ES-I3 (cell line): ENCODE measurements around the gene ANKRD31.

Experiments used
- H3K36me3 ChIP-seq: 2 replicates; pipeline ENCODE4 v1.6.1; 2013; ENCODE audit warnings: mild to moderate bottlenecking, low read length, control low read depth, moderate library complexity; ENCODE audit not compliant: insufficient read depth
- H3K4me1 ChIP-seq: 2 replicates; pipeline ENCODE4 v1.6.1; 2013; ENCODE audit warnings: mild to moderate bottlenecking, control low read depth, low read length; ENCODE audit not compliant: insufficient read depth
- H3K9ac ChIP-seq: 2 replicates; pipeline ENCODE4 v1.6.1; 2013; ENCODE audit warnings: low read depth, mild to moderate bottlenecking, low read length, moderate library complexity
- H3K9me3 ChIP-seq: 2 replicates; pipeline ENCODE4 v1.6.1; 2013; ENCODE audit warnings: mild to moderate bottlenecking, low read length, moderate library complexity; ENCODE audit not compliant: control insufficient read depth, insufficient read depth

The ANKRD31 gene

DNA sequence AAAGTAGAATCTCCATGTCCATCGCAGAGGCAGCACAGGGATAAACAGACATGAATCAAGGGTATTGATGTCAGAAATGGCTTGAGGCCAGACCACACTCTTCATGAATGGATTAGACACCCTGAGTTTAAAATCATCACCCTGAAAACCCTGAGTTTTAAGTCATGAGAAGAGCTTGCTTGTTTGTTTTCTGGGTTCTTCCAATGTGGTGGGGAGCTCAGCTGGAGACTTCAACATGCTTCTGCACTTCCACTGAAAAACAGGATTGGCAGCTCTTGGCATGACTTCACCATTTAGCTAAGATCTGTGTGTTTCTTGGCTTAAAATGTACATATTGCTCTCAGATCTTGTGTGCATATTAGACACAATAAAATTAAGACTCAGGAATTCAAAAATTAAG is 194.2 kb downstream of the ANKRD31 start:
- Histone ChIP-seq H3K36me3 (peaks cover 15% of the 10 kb centered on the region), H3K4me1 (no peaks in the 10 kb centered on the region), H3K9me3 (no peaks in the 10 kb centered on the region), H3K9ac (no peak overlapping the region)

DNA sequence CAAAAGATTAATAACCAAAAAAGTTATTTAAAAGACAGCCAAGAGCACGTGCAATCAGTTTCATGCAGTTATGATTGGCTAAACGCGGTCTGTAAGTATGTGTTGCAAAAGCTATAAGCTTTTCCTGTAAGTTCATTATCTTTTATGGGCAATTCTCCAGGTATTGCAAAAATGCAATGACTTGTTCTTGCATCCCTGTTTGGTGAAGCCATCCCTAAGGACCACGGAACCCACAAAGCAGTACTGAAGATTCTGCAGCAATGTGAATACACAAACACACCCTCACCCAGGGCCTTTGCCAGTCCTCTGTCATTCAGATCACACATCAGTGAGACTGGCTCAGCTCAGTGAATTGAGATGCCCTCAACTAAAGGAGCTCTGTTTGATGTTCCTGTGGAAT is 195.7 kb downstream of the ANKRD31 start:
- peaks cover 9% of the 10 kb centered on the region for H3K36me3 ChIP-seq
- no peaks in the 10 kb centered on the region for H3K9me3 ChIP-seq
- H3K9ac ChIP-seq = no peak overlapping the region
- H3K4me1 ChIP-seq = no peaks in the 10 kb centered on the region; the same call in 1 of the 2 replicates

DNA sequence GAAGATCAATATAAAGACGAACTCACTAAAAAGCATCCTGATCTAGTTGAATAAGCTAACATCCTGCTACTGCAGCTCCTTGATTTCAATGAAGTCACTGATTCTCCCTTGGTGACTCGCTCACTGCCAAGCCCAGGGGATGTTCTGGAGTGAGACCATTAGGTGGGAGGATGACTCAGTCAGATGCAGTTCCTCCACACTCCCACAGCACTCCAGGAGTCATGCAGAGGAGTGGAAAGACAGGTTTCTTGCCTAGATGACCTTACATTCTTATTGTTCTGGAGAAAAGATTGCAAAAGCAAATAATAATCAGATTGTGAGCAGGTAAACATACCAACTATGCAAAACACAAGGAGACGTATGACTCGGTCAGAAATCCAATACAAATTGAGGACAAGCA is 199.6 kb downstream of the ANKRD31 start:
- no peaks in the 10 kb centered on the region for H3K36me3 ChIP-seq
- no peak overlapping the region for H3K9ac ChIP-seq
- H3K4me1 ChIP-seq = no peaks in the 10 kb centered on the region; the same call in 1 of the 2 replicates
- H3K9me3 ChIP-seq = no peaks in the 10 kb centered on the region

DNA sequence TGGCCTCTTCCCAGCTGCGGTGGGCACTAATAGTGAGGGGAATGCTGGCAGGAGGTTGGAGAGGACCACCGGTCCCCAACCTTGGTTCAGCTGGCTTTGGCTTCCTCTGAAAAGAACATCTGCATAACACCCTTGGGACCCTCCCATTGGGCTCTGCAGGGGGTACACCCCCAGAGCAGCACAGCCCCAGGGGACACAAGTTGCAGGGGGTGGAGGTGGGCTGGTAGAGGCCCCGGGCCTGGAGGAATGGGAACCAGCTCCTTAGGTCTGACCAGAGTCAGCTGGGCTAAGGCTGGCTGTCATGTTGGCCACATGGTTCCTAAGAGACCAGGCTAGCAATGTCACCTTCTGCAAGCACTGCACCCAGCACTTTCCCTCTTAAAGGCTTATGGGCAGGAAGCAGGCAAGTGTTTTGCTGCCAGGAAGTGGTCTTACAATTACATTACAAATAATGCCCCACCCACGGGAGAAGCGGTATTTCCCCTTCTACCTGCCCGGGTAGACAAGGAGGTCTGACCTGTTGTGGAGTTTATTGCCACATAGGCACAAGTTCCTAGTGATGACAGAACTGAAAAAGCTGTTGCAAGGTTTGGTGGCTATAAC is 202.4 kb downstream of the ANKRD31 start:
- Histone ChIP-seq H3K9me3 (no peaks in the 10 kb centered on the region), H3K9ac (no peak overlapping the region), H3K36me3 (peaks cover under 1% of the 10 kb centered on the region; the same call in 1 of the 2 replicates), H3K4me1 (no peaks in the 10 kb centered on the region; the same call in 1 of the 2 replicates)

DNA sequence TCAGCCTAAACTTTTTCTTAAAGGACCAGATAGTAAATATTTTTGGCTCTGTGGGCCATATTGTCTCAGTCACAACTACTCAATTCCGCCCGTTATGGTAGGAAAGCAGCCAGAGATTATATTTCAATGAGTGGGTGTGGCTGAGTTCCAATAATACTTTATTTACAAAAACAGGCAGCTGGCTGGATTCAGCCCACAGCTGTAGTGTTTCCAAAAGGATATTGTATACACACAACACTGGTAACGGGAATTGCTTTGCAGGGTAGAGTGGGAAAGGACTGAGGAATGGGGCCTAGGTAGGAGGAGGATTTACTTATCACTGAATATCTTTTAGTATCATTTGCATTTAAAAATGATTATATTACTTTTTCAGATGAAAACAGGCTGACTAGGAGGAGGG is 205.3 kb downstream of the ANKRD31 start:
- Histone ChIP-seq H3K9me3 (no peaks in the 10 kb centered on the region), H3K9ac (no peak overlapping the region), H3K36me3 (peaks cover 7% of the 10 kb centered on the region; the same call in 1 of the 2 replicates), H3K4me1 (no peaks in the 10 kb centered on the region)

GRCh38 chr5:75028090-75028489 is 208.6 kb downstream of the ANKRD31 start:
- Histone ChIP-seq H3K9ac (no peak overlapping the region), H3K9me3 (no peaks in the 10 kb centered on the region), H3K36me3 (peaks cover 7% of the 10 kb centered on the region; the same call in 1 of the 2 replicates), H3K4me1 (no peaks in the 10 kb centered on the region)

GRCh38 chr5:75023368-75024159 is 213.1 kb downstream of the ANKRD31 start:
- Histone ChIP-seq H3K9ac (no peak overlapping the region), H3K4me1 (no peaks in the 10 kb centered on the region), H3K9me3 (no peaks in the 10 kb centered on the region), H3K36me3 (no peaks in the 10 kb centered on the region)

- Histone ChIP-seq H3K36me3 (no peaks in the 10 kb centered on the region), H3K9ac (no peak overlapping the region), H3K4me1 (no peaks in the 10 kb centered on the region), H3K9me3 (no peaks in the 10 kb centered on the region)
These were observed 214.9 kb downstream of the ANKRD31 start for GRCh38 chr5:75021800-75022199.

DNA sequence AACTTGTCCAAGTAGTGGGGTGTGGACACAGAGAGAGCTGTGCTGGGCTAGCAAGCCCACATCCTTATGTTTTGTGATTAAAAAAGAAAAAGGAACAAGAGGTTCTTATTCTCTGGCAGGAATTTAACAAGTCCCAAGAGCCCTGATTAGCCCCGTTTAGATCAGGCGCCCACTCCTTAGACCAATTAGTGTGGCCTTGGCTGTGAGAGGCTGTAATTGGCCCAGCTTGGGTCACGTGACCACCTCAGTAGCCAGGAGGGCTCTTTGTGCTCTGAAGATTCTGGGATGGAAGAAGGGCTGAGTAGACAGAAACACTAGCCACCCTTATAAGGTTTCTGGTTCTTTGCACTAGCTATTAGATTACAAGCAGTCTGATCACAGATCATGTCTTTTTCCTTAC is 215.5 kb downstream of the ANKRD31 start:
- no peak overlapping the region for H3K9ac ChIP-seq
- H3K36me3 ChIP-seq = no peaks in the 10 kb centered on the region
- H3K4me1 ChIP-seq = no peaks in the 10 kb centered on the region

GRCh38 chr5:75020016-75020656 is 216.5 kb downstream of the ANKRD31 start:
- H3K4me1 ChIP-seq = no peaks in the 10 kb centered on the region
- H3K36me3 ChIP-seq = no peaks in the 10 kb centered on the region
- no peaks in the 10 kb centered on the region for H3K9me3 ChIP-seq
- H3K9ac ChIP-seq = no peak overlapping the region

More for the DNA sequence above, 215.5 kb downstream of the ANKRD31 start:
- no peaks in the 10 kb centered on the region for H3K9me3 ChIP-seq

- no peaks in the 10 kb centered on the region for H3K4me1 ChIP-seq
- no peaks in the 10 kb centered on the region for H3K9me3 ChIP-seq
- no peaks in the 10 kb centered on the region for H3K36me3 ChIP-seq
- H3K9ac ChIP-seq = no peak overlapping the region
These were observed 217.7 kb downstream of the ANKRD31 start for GRCh38 chr5:75018805-75019587.
